Ascending aorta (tissue), 2 donors: ENCODE data around the gene RILP. TPM values are rescaled to one million over a fixed set of nuclear protein-coding genes. Genes with fewer than 3 reads are reported as not detected.
"Not testable (repeated sequence)": the region's sequence is repeated elsewhere in the genome, so short reads cannot be mapped to it uniquely, and the experiment has no call there.

ENCODE experiments used
- DNase-seq, 2 donors: peaks; one replicate each; pipeline ENCODE4 v3.0.0-alpha.2; 2019; ENCODE audit warnings: low spot score in 2 of 2
- H3K27ac ChIP-seq, 2 donors: fragments of 200-600 bp; sonication (generic); one replicate each; pipeline ENCODE4 v1.5.1; 2016 to 2017; ENCODE audit warnings: mild to moderate bottlenecking in 1 of 2
- H3K27me3 ChIP-seq: fragments of 200-600 bp; sonication (generic); one replicate; pipeline ENCODE4 v1.5.1; 2017
- H3K36me3 ChIP-seq, 2 donors: fragments of 200-600 bp; sonication (generic); one replicate each; pipeline ENCODE4 v1.5.1; 2016
- H3K4me1 ChIP-seq, 2 donors: fragments of 200-600 bp; sonication (generic); one replicate each; pipeline ENCODE4 v1.5.1; 2016 to 2017; ENCODE audit warnings: mild to moderate bottlenecking in 1 of 2
- H3K4me3 ChIP-seq, 2 donors: fragments of 200-600 bp; sonication (generic); one replicate each; pipeline ENCODE4 v1.5.1; 2016 to 2017; ENCODE audit warnings: mild to moderate bottlenecking in 1 of 2
- H3K9me3 ChIP-seq, 2 donors: fragments of 200-600 bp; sonication (generic); one replicate each; pipeline ENCODE4 v1.5.1; 2016
- intact Hi-C: fragments of 100-400 bp; cut with DNase I; formaldehyde crosslinking; loops from one replicate; pipeline ENCODE4 v1.15.1; 2023
- total RNA-seq: library from RNA; depleted of rRNA; stranded (reverse); fragments of >200 nt; gene quantifications from one replicate; pipeline ENCODE4 v1.1.0, GENCODE V29; 2016
- TF ChIP-seq, protein P1 (sequence below), 3 experiments: fragments of 200-600 bp in 2 of 3; fragments of 450-650 bp in 1 of 3; sonication (generic) in 2 of 3; IDR thresholded peaks; one replicate each; pipeline ENCODE4 v1.5.1; 2016 to 2019; ENCODE audit warnings: antibody characterized with exemption in 3 of 3, mild to moderate bottlenecking in 1 of 3, moderate library complexity in 1 of 3

RILP gene
- total RNA-seq, 1 donor from 2014 or later: 103 TPM

DNA sequence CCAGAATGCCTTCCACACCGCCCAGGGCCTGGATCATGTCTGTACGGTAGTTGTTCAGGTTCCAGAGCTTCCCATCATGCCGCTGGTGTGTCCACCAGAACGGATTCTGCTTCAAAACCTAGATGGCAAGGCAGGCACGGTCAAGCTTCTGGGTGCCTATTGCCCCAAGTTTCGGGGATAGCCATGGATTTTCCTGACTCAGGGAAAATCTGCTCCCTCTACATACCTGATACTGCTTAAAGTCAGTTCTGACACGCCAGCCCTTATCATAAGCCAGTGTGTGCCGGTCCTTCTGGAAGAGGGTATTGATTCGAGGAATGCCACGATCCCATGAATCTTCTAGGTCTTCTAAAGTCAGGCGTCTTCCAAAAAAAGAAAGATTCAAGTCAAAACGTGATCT, 11.4 kb upstream of the RILP start:
- peaks cover 89 to 100% of the 10 kb centered on the region in 2 donors for H3K36me3 ChIP-seq
- H3K27ac ChIP-seq: no peak overlapping the region

DNA sequence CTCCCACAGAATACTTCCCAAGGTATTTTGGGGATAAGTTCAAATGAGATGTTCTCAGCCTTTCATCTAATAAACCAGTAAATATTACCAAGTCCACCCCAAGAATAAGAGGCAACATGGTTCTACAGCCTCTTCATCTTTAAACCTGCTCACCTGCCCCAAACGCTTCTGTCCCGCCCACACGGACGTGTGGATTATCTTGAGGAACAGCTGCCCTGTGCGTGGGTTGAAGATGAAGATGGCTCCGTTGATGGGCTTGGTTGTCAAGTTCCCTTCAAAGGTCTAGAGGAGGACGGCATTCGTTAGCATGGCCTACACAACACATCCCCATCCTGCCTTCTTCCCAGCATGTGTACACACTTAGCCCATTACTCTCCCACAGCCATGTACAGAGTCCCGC, 8.4 kb upstream of the RILP start:
- no peak for DNase-seq
- Histone ChIP-seq H3K9me3 (no peaks in the 10 kb centered on the region), H3K4me3 (no peak overlapping the region), H3K27me3 (no peaks in the 10 kb centered on the region), H3K36me3 (peaks cover 100% of the 10 kb centered on the region in 2 donors), H3K4me1 (no peaks in the 10 kb centered on the region), H3K27ac (no peak overlapping the region)
- TF ChIP-seq, protein P1, sequence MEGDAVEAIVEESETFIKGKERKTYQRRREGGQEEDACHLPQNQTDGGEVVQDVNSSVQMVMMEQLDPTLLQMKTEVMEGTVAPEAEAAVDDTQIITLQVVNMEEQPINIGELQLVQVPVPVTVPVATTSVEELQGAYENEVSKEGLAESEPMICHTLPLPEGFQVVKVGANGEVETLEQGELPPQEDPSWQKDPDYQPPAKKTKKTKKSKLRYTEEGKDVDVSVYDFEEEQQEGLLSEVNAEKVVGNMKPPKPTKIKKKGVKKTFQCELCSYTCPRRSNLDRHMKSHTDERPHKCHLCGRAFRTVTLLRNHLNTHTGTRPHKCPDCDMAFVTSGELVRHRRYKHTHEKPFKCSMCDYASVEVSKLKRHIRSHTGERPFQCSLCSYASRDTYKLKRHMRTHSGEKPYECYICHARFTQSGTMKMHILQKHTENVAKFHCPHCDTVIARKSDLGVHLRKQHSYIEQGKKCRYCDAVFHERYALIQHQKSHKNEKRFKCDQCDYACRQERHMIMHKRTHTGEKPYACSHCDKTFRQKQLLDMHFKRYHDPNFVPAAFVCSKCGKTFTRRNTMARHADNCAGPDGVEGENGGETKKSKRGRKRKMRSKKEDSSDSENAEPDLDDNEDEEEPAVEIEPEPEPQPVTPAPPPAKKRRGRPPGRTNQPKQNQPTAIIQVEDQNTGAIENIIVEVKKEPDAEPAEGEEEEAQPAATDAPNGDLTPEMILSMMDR (IDR thresholded peaks at IDR 0.05): no peak
- intact Hi-C loops: no loop called here

More for the DNA sequence above, 11.4 kb upstream of the RILP start:
- H3K9me3 ChIP-seq: no peaks in the 10 kb centered on the region
- no peaks in the 10 kb centered on the region for H3K27me3 ChIP-seq
- TF ChIP-seq, protein P1 (IDR thresholded peaks at IDR 0.05): no peak
- no peaks in the 10 kb centered on the region for H3K4me1 ChIP-seq
- intact Hi-C loops: no loop called here
- H3K4me3 ChIP-seq: no peak overlapping the region
- DNase-seq: no peak

DNA sequence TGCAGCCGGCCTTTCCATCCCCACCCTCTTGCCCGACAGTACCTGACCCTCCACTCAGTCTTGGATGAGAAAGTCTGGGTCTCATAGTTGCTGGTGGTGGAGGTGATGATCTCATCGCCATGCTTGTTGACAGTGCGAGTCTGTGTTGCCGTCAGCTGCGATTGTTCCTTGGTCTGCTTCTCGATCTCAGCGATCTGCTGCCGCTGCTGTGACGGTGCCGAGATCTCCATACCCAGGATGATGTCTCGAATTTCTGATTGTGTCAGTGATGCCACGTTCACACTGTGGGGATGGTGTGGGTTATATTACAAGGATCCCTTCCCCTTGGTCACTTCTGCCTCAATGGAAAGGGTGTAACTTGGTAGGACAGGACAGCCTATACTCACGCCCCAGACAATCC, 4.1 kb upstream of the RILP start:
- no peak for DNase-seq
- Histone ChIP-seq H3K27me3 (no peaks in the 10 kb centered on the region), H3K9me3 (no peaks in the 10 kb centered on the region), H3K4me3 (no peak overlapping the region), H3K4me1 (peaks cover 4 to 11% of the 10 kb centered on the region in 2 donors), H3K36me3 (peaks cover 83 to 86% of the 10 kb centered on the region in 2 donors), H3K27ac (no peak overlapping the region)
- intact Hi-C loops: no loop called here
- TF ChIP-seq, protein P1 (IDR thresholded peaks at IDR 0.05): no peak

DNA sequence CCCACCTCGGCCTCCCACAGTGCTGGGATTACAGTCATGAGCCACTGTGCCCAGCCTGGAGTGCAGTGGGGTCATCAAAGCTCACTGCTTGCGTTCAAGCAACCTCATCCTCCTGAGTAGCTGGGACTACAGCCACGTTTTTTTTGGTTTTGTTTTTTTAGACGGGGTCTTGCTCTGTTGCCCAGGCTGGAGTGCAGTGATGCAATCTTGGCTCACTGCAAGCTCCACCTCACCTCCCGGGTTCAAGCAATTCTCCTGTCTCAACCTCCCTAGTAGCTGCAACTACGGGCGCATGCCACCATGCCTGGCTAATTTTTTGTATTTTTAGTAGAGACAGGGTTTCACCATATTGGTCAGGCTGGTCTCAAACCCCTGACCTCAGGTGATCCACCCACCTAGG, 3.1 kb upstream of the RILP start:
- DNase-seq, intact Hi-C loops, H3K9me3 ChIP-seq, H3K27me3 ChIP-seq, H3K4me3 ChIP-seq, H3K27ac ChIP-seq: not testable (repeated sequence)
- Histone ChIP-seq H3K4me1 (peaks cover 4 to 20% of the 10 kb centered on the region in 2 donors), H3K36me3 (peaks cover 74 to 76% of the 10 kb centered on the region in 2 donors)

DNA sequence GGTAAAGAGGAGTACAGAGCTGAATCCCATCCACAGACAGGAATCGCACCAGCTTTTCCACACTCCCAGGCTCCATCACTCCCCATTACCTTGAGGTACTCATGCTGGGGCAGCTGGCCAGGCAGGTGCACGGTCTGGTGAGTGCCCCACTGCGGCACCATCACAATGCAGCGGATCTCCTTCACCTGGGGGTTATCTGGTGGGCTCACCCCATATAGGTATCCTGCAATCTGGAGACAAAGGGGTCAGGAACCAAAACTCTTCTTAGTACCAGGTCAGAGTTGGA, 1.8 kb upstream of the RILP start:
- no peak for DNase-seq
- TF ChIP-seq, protein P1 (IDR thresholded peaks at IDR 0.05): no peak
- Histone ChIP-seq H3K4me3 (no peak overlapping the region), H3K27ac (no peak overlapping the region), H3K36me3 (peaks cover 61 to 63% of the 10 kb centered on the region in 2 donors), H3K9me3 (no peaks in the 10 kb centered on the region), H3K27me3 (no peaks in the 10 kb centered on the region), H3K4me1 (peaks cover 4 to 21% of the 10 kb centered on the region in 2 donors)
- intact Hi-C loops: no loop called here

DNA sequence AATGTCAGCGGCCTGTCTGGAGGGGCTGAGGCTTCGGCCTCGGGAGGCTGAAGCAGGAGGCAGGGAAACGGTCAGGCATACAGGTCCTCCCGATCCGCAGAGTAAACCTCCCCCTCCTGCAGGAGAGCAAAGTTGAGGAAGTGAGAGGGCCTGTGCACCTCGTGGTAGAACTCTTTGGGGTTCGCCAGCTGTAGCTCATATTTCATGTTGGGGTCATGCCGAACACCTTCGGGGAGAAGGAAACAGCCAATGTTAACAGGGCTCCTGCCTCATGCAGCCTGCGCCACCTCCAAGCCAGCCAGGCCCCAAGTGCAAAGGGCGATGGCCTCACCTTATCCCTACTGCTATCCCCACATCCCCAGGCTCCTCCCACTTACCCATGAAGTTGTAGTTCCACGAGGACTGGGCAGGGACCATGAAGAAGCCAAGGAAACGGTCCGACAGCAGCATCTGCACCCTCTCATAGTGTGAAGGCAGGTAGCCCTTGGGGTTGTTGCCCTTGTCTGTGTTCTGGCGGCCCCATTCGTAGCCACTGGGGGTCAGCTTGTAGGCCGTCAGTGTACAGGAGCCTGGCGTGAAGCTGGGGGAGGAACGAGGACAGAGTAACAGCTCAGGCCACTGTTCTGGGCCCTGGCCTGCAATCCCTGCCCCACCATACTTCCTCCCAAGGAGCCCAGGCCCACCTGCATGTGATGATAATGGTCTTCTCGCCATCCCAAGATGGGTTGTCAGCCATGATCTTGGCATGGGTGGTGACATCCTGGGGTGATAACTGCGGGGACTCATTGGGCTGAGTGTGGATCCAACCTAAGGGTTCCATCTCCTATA, 1.3 kb upstream of the RILP start:
- Histone ChIP-seq H3K9me3 (no peaks in the 10 kb centered on the region), H3K4me3 (peak overlapping the region in 1 of 2 donors; percentile 92), H3K4me1 (peaks cover 4 to 21% of the 10 kb centered on the region in 2 donors), H3K27ac (peak overlapping the region; percentile 94 to 99), H3K27me3 (no peaks in the 10 kb centered on the region), H3K36me3 (peaks cover 55 to 58% of the 10 kb centered on the region in 2 donors)
- no peak for DNase-seq
- intact Hi-C loops: no loop called here
- TF ChIP-seq, protein P1 (IDR thresholded peaks at IDR 0.05): no peak
